ENCODE data around the gene TNFRSF11A. TPM values are rescaled to one million over a fixed set of nuclear protein-coding genes. Genes with fewer than 3 reads are reported as not detected.

TNFRSF11A gene
- polyA plus RNA-seq (2012; ENCODE audit: insufficient read depth, insufficient read length, low read depth): not detected

- no peaks in the 10 kb centered on the region for H3K4me1 ChIP-seq
- no peak for TF ChIP-seq CTCF (IDR thresholded peaks at IDR 0.05; ENCODE audit: low read depth, low read length)
- DNase-seq: no peak
- H3K9me3 ChIP-seq: no peaks in the 10 kb centered on the region
- H3K36me3 ChIP-seq: no peaks in the 10 kb centered on the region
- H3K27me3 ChIP-seq: peaks cover 27% of the 10 kb centered on the region
- no peak within 1 kb of the TSS for H3K4me3 ChIP-seq (ENCODE audit: low read depth, low read length)
These were observed at the start of gene TNFRSF11A for GRCh38 chr18:62324917-62325805. TNFRSF11A (plus strand) TSS chr18:62325310; CDS start chr18:62325353, 43 bp downstream.

GRCh38 chr18:62277045-62277444, 48.1 kb upstream of the TNFRSF11A start:
- Histone ChIP-seq H3K36me3 (no peaks in the 10 kb centered on the region), H3K27me3 (no peaks in the 10 kb centered on the region), H3K4me1 (no peaks in the 10 kb centered on the region), H3K9me3 (no peaks in the 10 kb centered on the region), H3K4me3 (ENCODE audit: low read depth, low read length) (no peak overlapping the region)
- DNase-seq: no peak
- no peak for TF ChIP-seq CTCF (IDR thresholded peaks at IDR 0.05; ENCODE audit: low read depth, low read length)

- Histone ChIP-seq H3K4me3 (ENCODE audit: low read depth, low read length) (no peak overlapping the region), H3K36me3 (no peaks in the 10 kb centered on the region), H3K4me1 (no peaks in the 10 kb centered on the region), H3K27me3 (no peaks in the 10 kb centered on the region), H3K9me3 (no peaks in the 10 kb centered on the region)
- no peak for TF ChIP-seq CTCF (IDR thresholded peaks at IDR 0.05; ENCODE audit: low read depth, low read length)
- no peak for DNase-seq
These were observed 45.5 kb upstream of the TNFRSF11A start for GRCh38 chr18:62279561-62279960.

- H3K36me3 ChIP-seq: no peaks in the 10 kb centered on the region
- no peak for TF ChIP-seq CTCF (IDR thresholded peaks at IDR 0.05; ENCODE audit: low read depth, low read length)
- H3K9me3 ChIP-seq: no peaks in the 10 kb centered on the region
- no peaks in the 10 kb centered on the region for H3K27me3 ChIP-seq
- DNase-seq: no peak
- no peaks in the 10 kb centered on the region for H3K4me1 ChIP-seq
- no peak overlapping the region for H3K4me3 ChIP-seq (ENCODE audit: low read depth, low read length)
These were observed 45.1 kb upstream of the TNFRSF11A start for GRCh38 chr18:62280058-62280457.

- H3K4me1 ChIP-seq: no peaks in the 10 kb centered on the region
- H3K9me3 ChIP-seq: no peaks in the 10 kb centered on the region
- no peak overlapping the region for H3K4me3 ChIP-seq (ENCODE audit: low read depth, low read length)
- no peaks in the 10 kb centered on the region for H3K27me3 ChIP-seq
- no peak for DNase-seq
- no peaks in the 10 kb centered on the region for H3K36me3 ChIP-seq
- no peak for TF ChIP-seq CTCF (IDR thresholded peaks at IDR 0.05; ENCODE audit: low read depth, low read length)
These were observed 44.3 kb upstream of the TNFRSF11A start for GRCh38 chr18:62280786-62281185.

GRCh38 chr18:62281684-62282083, 43.4 kb upstream of the TNFRSF11A start:
- DNase-seq: no peak
- no peak overlapping the region for H3K4me3 ChIP-seq (ENCODE audit: low read depth, low read length)
- no peaks in the 10 kb centered on the region for H3K4me1 ChIP-seq
- H3K9me3 ChIP-seq: no peaks in the 10 kb centered on the region
- no peaks in the 10 kb centered on the region for H3K36me3 ChIP-seq
- no peaks in the 10 kb centered on the region for H3K27me3 ChIP-seq
- TF ChIP-seq CTCF (IDR thresholded peaks at IDR 0.05; ENCODE audit: low read depth, low read length): no peak
